ENCODE measurements around the gene OOSP4B. TPM values are rescaled to one million over a fixed set of nuclear protein-coding genes. Genes with fewer than 3 reads are reported as not detected.

The OOSP4B gene
- total RNA-seq, 2 donors from 2014 or later, result not detected

DNA sequence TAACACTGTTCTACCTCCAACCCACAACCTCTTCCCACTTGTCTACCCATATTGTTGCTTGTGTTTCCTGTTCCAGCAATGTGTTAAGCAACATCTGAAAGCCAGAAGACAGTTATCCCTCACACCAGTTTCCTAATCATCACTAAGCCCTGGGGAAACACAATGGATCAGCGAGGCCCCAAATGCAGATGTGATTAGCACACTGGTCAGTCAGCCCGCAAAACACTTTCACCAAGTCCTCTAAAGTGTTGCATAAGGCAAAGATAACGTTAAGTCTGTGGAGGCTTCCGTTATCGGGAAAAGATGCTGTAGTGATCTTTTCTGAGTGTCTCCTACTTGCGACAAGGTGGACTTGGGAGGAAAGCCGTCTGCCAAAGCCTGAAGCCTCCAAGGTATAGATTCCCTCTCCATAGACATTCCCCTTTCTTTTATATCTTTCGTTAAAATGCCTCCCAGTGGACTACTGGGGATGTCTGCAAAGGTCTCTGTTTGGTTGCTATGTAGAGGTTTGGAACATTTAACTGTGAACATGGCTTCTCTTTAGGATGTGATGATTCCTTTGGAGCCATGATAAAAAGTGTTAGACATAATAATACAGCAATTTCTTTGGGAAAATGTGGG is 39.5 kb downstream of the OOSP4B start, which contains the start of gene MS4A3:
Gene MS4A3 (plus strand): TSS at position 317 of the 621 bp plus-strand sequence. CDS start 4,496 bp downstream, outside the sequence.
- H3K9me3 ChIP-seq, result no peaks in the 10 kb centered on the region
- no peak within 1 kb of the TSS for H3K27ac ChIP-seq
- no peaks in the 10 kb centered on the region for H3K4me1 ChIP-seq
- DNase-seq (ENCODE audit: low spot score), result no peak
- H3K4me3 ChIP-seq, result no peak within 1 kb of the TSS
- H3K27me3 ChIP-seq, result no peaks in the 10 kb centered on the region
- TF ChIP-seq, protein P1, sequence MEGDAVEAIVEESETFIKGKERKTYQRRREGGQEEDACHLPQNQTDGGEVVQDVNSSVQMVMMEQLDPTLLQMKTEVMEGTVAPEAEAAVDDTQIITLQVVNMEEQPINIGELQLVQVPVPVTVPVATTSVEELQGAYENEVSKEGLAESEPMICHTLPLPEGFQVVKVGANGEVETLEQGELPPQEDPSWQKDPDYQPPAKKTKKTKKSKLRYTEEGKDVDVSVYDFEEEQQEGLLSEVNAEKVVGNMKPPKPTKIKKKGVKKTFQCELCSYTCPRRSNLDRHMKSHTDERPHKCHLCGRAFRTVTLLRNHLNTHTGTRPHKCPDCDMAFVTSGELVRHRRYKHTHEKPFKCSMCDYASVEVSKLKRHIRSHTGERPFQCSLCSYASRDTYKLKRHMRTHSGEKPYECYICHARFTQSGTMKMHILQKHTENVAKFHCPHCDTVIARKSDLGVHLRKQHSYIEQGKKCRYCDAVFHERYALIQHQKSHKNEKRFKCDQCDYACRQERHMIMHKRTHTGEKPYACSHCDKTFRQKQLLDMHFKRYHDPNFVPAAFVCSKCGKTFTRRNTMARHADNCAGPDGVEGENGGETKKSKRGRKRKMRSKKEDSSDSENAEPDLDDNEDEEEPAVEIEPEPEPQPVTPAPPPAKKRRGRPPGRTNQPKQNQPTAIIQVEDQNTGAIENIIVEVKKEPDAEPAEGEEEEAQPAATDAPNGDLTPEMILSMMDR (IDR thresholded peaks at IDR 0.05), result no peak
- no peaks in the 10 kb centered on the region for H3K36me3 ChIP-seq

DNA sequence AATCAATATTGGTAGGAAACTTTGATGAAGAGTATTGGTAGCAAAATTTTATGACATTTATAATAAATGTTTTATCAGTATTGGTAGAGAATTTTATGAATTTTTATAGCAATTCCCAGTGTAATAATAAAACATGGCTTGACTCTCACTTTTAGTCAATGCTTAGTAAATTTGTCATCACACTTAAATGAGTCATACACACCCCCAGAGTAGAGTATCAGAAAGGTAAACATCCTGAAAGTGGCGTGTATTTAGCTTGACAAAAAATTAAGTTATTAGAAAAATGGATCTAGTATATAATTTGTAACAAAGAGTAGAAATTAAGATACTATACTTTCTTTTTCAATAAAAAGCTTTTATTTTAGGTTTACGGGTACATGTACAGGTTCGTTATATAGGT is 42.1 kb downstream of the OOSP4B start:
- H3K36me3 ChIP-seq, result no peaks in the 10 kb centered on the region
- no peak overlapping the region for H3K27ac ChIP-seq
- H3K4me1 ChIP-seq, result no peaks in the 10 kb centered on the region
- H3K4me3 ChIP-seq, result no peak overlapping the region
- H3K9me3 ChIP-seq, result no peaks in the 10 kb centered on the region
- DNase-seq (ENCODE audit: low spot score), result no peak
- no peaks in the 10 kb centered on the region for H3K27me3 ChIP-seq
- TF ChIP-seq, protein P1 (IDR thresholded peaks at IDR 0.05), result no peak

DNA sequence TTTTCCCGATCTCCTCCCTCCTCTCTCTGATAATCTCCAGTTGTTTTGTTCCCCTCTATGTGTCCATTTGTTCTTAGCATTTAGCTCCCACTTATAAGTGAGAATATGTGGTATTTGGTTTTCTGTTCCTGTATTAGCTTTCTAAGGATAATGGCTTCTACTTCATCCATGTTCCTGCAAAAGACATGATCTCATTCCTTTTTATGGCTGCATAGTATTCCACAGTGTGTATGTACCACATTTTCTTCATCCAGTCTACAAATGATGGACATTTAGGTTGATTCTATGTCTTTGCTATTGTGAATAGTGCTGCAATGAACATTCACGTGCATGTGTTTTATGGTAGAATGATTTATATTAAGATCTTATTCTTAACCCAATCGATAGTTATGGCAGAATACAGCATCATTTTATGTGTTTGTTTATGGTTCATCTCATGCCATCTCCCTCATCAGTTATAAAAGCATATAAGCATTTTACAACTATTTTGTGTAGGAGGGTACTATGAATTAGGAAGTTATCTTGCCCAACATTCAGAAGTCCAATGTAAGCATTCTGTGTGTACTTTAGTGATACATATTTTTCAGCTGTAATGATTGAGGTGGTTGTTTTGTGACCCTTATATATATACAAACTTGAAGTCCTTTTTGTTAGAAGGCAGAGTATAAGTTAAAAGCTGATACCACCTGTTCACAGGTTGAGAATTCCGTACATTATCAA is 42.7 kb downstream of the OOSP4B start:
- Histone ChIP-seq H3K27ac (no peak overlapping the region), H3K4me3 (no peak overlapping the region), H3K4me1 (no peaks in the 10 kb centered on the region), H3K9me3 (no peaks in the 10 kb centered on the region), H3K36me3 (no peaks in the 10 kb centered on the region), H3K27me3 (no peaks in the 10 kb centered on the region)
- no peak for DNase-seq (ENCODE audit: low spot score)
- TF ChIP-seq, protein P1 (IDR thresholded peaks at IDR 0.05), result no peak

DNA sequence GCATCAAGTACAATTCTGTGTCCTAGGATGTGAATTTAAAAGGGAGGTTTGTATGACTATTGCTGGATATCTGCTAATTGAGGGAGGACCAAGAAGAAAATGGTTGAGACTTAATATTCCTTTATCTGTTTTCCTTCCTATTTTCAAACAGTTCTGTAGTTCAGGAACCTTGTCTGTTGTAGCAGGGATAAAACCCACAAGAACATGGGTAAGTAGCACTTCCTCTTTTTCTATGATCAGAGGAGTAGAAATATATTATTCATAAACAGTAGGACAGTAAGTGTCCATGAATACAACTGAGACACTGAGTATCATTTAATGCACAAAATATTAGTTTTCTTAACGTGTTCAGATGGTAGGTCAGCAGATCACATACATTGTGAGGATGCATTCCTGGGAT is 47.1 kb downstream of the OOSP4B start:
- H3K27ac ChIP-seq, result no peak overlapping the region
- no peaks in the 10 kb centered on the region for H3K36me3 ChIP-seq
- no peak overlapping the region for H3K4me3 ChIP-seq
- no peaks in the 10 kb centered on the region for H3K4me1 ChIP-seq
- no peaks in the 10 kb centered on the region for H3K27me3 ChIP-seq
- H3K9me3 ChIP-seq, result no peaks in the 10 kb centered on the region
- no peak for DNase-seq (ENCODE audit: low spot score)
- TF ChIP-seq, protein P1 (IDR thresholded peaks at IDR 0.05), result no peak

DNA sequence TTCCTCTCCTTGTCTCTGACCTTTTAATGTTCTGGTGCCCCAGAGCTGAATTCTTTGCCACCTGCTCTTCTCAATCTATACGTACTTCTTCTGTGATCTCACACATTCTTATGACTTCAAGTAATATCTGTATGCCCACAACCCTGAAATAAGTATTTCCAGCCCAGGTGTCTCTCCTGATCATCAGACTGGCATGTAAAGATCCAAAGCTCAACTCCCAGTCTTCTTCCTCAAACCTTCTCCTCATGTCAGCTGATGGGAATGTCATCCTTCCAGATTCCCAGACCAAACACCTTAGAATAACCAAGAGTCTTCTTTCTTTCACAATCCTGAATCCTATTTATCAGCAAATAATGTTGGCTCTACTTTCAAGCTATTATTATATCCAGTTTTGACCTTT is 48.8 kb downstream of the OOSP4B start:
- Histone ChIP-seq H3K4me1 (no peaks in the 10 kb centered on the region), H3K36me3 (no peaks in the 10 kb centered on the region), H3K4me3 (no peak overlapping the region), H3K9me3 (no peaks in the 10 kb centered on the region), H3K27me3 (no peaks in the 10 kb centered on the region), H3K27ac (no peak overlapping the region)
- no peak for DNase-seq (ENCODE audit: low spot score)
- TF ChIP-seq, protein P1 (IDR thresholded peaks at IDR 0.05), result no peak

All from right atrium auricular region (tissue), 2 donors.